ENCODE results near the gene ASB6. TPM values are rescaled to one million over a fixed set of nuclear protein-coding genes. Genes with fewer than 3 reads are reported as not detected.

The ASB6 gene
- total and polyA plus RNA-seq, 2 donors (not counting 1 experiment from before 2014, with no cell fraction given): 27.7 to 27.9 TPM

DNA sequence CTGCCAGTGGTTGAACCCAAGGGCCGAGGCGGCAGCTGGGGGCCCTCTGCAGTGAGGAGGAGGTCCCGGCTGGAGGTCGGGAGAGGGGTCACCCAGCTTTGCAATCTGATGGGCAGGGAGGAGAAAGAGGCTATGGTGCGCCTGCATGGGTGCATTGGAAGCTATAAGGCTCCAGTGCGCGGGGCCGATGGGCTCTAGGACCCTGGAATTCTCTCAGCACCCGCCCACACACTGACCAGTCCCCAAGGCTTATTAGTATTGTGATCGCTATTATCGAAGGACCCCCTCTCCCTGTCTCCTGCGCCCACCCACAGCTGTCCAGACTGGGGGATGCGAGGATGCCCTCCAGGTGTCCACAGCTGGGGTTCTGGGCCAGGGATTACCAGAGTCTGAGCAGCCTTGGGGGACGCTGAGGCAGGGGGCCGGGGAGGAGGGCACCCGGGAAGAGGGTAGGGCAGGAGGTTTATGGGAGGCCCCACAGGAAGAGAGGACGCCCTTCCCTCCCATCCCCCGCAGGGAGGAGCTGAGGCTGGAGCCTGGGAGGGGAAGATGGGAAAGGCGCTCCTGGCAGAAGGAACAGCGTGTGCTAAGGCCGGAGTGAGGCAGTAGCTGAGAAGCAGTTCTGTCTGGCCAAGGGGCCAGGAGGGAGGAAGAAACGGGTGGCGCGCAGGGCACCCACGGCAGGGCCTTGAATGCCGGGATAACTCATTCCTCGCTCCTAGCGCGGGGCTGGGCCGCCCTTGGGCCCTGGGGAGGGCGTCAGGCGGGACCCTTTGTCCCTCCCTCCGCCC, 45.2 kb downstream of the ASB6 start:
- DNase-seq: no peak
- intact Hi-C loops (cut with micrococcal nuclease): no loop called here
- H3K27ac ChIP-seq (ENCODE audit: low read length in 2 of 2): no peak overlapping the region
- H2AFZ ChIP-seq (ENCODE audit: insufficient read depth, low read depth, low read length, poor library complexity, severe bottlenecking): no peak overlapping the region
- no peaks in the 10 kb centered on the region for H4K20me1 ChIP-seq (ENCODE audit: control insufficient read depth, insufficient read depth, low read length, poor library complexity, severe bottlenecking)
- H3K79me2 ChIP-seq (ENCODE audit: control insufficient read depth, insufficient read depth, low read length): no peaks in the 10 kb centered on the region
- WGBS (ENCODE audit: insufficient coverage): 78% methylated on average over 16 of the region's 33 CpGs
- no peak overlapping the region for H3K9ac ChIP-seq (ENCODE audit: low read length)
- no peaks in the 10 kb centered on the region for H3K36me3 ChIP-seq (replicated peaks in 1 of 2; ENCODE audit: control extremely low read depth in 1 of 2, control insufficient read depth in 1 of 2, extremely low read depth in 1 of 2, insufficient read depth in 2 of 2, low read length in 1 of 2)
- peaks cover 56% of the 10 kb centered on the region for H3K27me3 Mint-ChIP-seq
- peaks cover 12% of the 10 kb centered on the region for H3K4me1 Mint-ChIP-seq
- H3K4me2 ChIP-seq (replicated peaks; ENCODE audit: low read depth, low read length, poor library complexity, severe bottlenecking): no peak overlapping the region
- no peak overlapping the region for H3K27ac Mint-ChIP-seq
- POLR2A ChIA-PET: interaction anchor here (1.1 kb wide), 1 partner anchor 419 kb away, joined by 3 read pairs; the partner anchor contains the start of gene IER5L
- H3K9me3 Mint-ChIP-seq (ENCODE audit: insufficient read depth): no peaks in the 10 kb centered on the region
- H3K4me1 ChIP-seq (ENCODE audit: control insufficient read depth in 2 of 2, insufficient read depth in 2 of 2, low read length in 2 of 2): peaks cover 14 to 15% of the 10 kb centered on the region in 2 donors
- H3K9me3 ChIP-seq (ENCODE audit: control extremely low read depth in 1 of 3, control insufficient read depth in 2 of 3, insufficient read depth in 1 of 3, low read length in 2 of 3): peaks cover 0 to 9% (median 0%) of the 10 kb centered on the region in 3 donors
- H3K4me3 Mint-ChIP-seq: no peak overlapping the region
- no peak overlapping the region for H3K4me3 ChIP-seq (ENCODE audit: control extremely low read depth in 1 of 5, extremely low read depth in 1 of 5, insufficient read depth in 1 of 5, low read depth in 2 of 5, low read length in 4 of 5)
- CTCF ChIA-PET: interaction anchor here (0.7 to 1.2 kb wide), 3 partner anchors 10 to 468 kb away, joined by 3 read pairs; no protein-coding TSS in a partner anchor
- no peak for ATAC-seq (ENCODE audit: low read depth)
- TF ChIP-seq, protein P1, sequence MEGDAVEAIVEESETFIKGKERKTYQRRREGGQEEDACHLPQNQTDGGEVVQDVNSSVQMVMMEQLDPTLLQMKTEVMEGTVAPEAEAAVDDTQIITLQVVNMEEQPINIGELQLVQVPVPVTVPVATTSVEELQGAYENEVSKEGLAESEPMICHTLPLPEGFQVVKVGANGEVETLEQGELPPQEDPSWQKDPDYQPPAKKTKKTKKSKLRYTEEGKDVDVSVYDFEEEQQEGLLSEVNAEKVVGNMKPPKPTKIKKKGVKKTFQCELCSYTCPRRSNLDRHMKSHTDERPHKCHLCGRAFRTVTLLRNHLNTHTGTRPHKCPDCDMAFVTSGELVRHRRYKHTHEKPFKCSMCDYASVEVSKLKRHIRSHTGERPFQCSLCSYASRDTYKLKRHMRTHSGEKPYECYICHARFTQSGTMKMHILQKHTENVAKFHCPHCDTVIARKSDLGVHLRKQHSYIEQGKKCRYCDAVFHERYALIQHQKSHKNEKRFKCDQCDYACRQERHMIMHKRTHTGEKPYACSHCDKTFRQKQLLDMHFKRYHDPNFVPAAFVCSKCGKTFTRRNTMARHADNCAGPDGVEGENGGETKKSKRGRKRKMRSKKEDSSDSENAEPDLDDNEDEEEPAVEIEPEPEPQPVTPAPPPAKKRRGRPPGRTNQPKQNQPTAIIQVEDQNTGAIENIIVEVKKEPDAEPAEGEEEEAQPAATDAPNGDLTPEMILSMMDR (IDR thresholded peaks at IDR 0.05): no peak
- TF ChIP-seq EZH2 (IDR thresholded peaks at IDR 0.05; ENCODE audit: borderline replicate concordance, insufficient read depth, low read depth, low read length, poor library complexity, severe bottlenecking): no peak
- peaks cover 0 to 40% (median 11%) of the 10 kb centered on the region in 4 experiments for H3K27me3 ChIP-seq (replicated peaks in 1 of 4; ENCODE audit: control extremely low read depth in 1 of 4, control insufficient read depth in 3 of 4, insufficient read depth in 4 of 4, low read length in 3 of 4)
